ENCODE measurements around the gene KRTAP4-11.

DNA sequence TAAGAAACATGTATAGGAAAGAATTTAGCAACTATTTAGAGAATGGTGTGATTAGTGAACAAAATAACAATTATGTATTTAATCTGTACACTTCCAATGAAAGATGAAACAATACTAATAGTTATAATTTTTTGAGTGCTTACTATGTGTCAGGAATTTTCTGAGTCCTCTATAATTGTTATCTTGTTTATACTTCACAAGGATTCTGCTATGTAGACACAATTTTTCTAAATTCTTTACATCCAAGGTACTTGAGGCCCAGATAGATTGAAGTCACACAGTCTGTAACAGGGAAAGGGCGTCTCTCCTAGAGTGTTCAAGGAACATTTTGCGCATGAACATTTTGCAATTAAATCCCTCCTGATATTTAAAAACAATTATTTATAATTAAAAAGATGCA lies 6.9 kb upstream of the KRTAP4-11 start:
- TF ChIP-seq, protein P1, sequence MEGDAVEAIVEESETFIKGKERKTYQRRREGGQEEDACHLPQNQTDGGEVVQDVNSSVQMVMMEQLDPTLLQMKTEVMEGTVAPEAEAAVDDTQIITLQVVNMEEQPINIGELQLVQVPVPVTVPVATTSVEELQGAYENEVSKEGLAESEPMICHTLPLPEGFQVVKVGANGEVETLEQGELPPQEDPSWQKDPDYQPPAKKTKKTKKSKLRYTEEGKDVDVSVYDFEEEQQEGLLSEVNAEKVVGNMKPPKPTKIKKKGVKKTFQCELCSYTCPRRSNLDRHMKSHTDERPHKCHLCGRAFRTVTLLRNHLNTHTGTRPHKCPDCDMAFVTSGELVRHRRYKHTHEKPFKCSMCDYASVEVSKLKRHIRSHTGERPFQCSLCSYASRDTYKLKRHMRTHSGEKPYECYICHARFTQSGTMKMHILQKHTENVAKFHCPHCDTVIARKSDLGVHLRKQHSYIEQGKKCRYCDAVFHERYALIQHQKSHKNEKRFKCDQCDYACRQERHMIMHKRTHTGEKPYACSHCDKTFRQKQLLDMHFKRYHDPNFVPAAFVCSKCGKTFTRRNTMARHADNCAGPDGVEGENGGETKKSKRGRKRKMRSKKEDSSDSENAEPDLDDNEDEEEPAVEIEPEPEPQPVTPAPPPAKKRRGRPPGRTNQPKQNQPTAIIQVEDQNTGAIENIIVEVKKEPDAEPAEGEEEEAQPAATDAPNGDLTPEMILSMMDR (conservative IDR thresholded peaks at IDR 0.05 in 1 of 2, IDR thresholded peaks at IDR 0.05 in 1 of 2; ENCODE audit: low read depth in 1 of 2, low read length in 2 of 2), result no peak
- no peak for TF ChIP-seq EZH2 (IDR thresholded peaks at IDR 0.05; ENCODE audit: low read length, missing control alignments)
